Measurements from ENCODE around the gene ACD.

Gene ACD

GRCh38 chr16:67676516-67676915 lies 16.5 kb upstream of the ACD start:
- Histone ChIP-seq H3K9me3 (replicated peaks in 1 of 2; ENCODE audit: control insufficient read depth in 2 of 2, insufficient read depth in 1 of 2, low read depth in 1 of 2, low read length in 2 of 2) (no peaks in the 10 kb centered on the region), H2BK5ac (ENCODE audit: low read length) (no peak overlapping the region), H3K18ac (ENCODE audit: low read length) (no peak overlapping the region), H3K27me3 (ENCODE audit: control insufficient read depth in 3 of 3, insufficient read depth in 3 of 3, low read depth in 1 of 3, low read length in 3 of 3) (no peaks in the 10 kb centered on the region), H3K27ac (replicated peaks; ENCODE audit: low read length) (no peak overlapping the region), H3K4me3 (ENCODE audit: low read length in 2 of 2) (no peak overlapping the region), H3K14ac (ENCODE audit: low read length) (no peak overlapping the region), H2AFZ (ENCODE audit: low read length) (no peak overlapping the region), H2BK120ac (ENCODE audit: low read depth, low read length) (no peak overlapping the region), H2BK12ac (ENCODE audit: low read length) (no peak overlapping the region), H2BK15ac (ENCODE audit: low read length) (no peak overlapping the region), H3K36me3 (replicated peaks in 1 of 2; ENCODE audit: control insufficient read depth in 2 of 2, insufficient read depth in 2 of 2, low read length in 2 of 2) (peaks cover 23 to 33% of the 10 kb centered on the region in 2 donors), H3K79me1 (ENCODE audit: low read depth, low read length) (no peaks in the 10 kb centered on the region), H3K4me2 (ENCODE audit: insufficient read depth, low read length, poor library complexity, severe bottlenecking) (no peak overlapping the region), H4K8ac (ENCODE audit: low read depth, low read length) (no peak overlapping the region), H3K9ac (ENCODE audit: low read depth, low read length, poor library complexity) (no peak overlapping the region), H3K23ac (ENCODE audit: low read depth, low read length, poor library complexity) (no peak overlapping the region), H3K4ac (ENCODE audit: low read length) (no peak overlapping the region), H4K91ac (ENCODE audit: low read depth, low read length, poor library complexity) (no peak overlapping the region), H2AK5ac (ENCODE audit: low read depth, low read length) (no peak overlapping the region), H3K4me1 (ENCODE audit: control insufficient read depth in 2 of 2, insufficient read depth in 1 of 2, low read depth in 1 of 2, low read length in 2 of 2) (no peaks in the 10 kb centered on the region)
- WGBS, 2 donors (ENCODE audit: extremely low coverage in 2 of 2, insufficient read length in 2 of 2, insufficient replicate concordance in 1 of 2): no CpG with 5 or more reads among the region's 4 CpGs
- no peak for DNase-seq (ENCODE audit: low spot score)

- Histone ChIP-seq H2BK120ac (ENCODE audit: low read depth, low read length) (no peak overlapping the region), H3K18ac (ENCODE audit: low read length) (no peak overlapping the region), H3K9me3 (replicated peaks in 1 of 2; ENCODE audit: control insufficient read depth in 2 of 2, insufficient read depth in 1 of 2, low read depth in 1 of 2, low read length in 2 of 2) (no peaks in the 10 kb centered on the region), H3K4me2 (ENCODE audit: insufficient read depth, low read length, poor library complexity, severe bottlenecking) (no peak overlapping the region), H3K36me3 (replicated peaks in 1 of 2; ENCODE audit: control insufficient read depth in 2 of 2, insufficient read depth in 2 of 2, low read length in 2 of 2) (peaks cover 21 to 31% of the 10 kb centered on the region in 2 donors), H2AK5ac (ENCODE audit: low read depth, low read length) (no peak overlapping the region), H4K91ac (ENCODE audit: low read depth, low read length, poor library complexity) (no peak overlapping the region), H3K79me1 (ENCODE audit: low read depth, low read length) (no peaks in the 10 kb centered on the region), H3K14ac (ENCODE audit: low read length) (no peak overlapping the region), H3K27me3 (ENCODE audit: control insufficient read depth in 3 of 3, insufficient read depth in 3 of 3, low read depth in 1 of 3, low read length in 3 of 3) (no peaks in the 10 kb centered on the region), H4K8ac (ENCODE audit: low read depth, low read length) (no peak overlapping the region), H3K4me1 (ENCODE audit: control insufficient read depth in 2 of 2, insufficient read depth in 1 of 2, low read depth in 1 of 2, low read length in 2 of 2) (no peaks in the 10 kb centered on the region), H3K4ac (ENCODE audit: low read length) (no peak overlapping the region), H3K4me3 (ENCODE audit: low read length in 2 of 2) (peak overlapping the region in 1 of 2 donors; percentile 70), H2BK5ac (ENCODE audit: low read length) (no peak overlapping the region), H3K23ac (ENCODE audit: low read depth, low read length, poor library complexity) (peak overlapping the region; percentile 6), H2AFZ (ENCODE audit: low read length) (no peak overlapping the region), H3K9ac (ENCODE audit: low read depth, low read length, poor library complexity) (no peak overlapping the region), H2BK15ac (ENCODE audit: low read length) (no peak overlapping the region), H3K27ac (replicated peaks; ENCODE audit: low read length) (no peak overlapping the region), H2BK12ac (ENCODE audit: low read length) (no peak overlapping the region)
- DNase-seq (ENCODE audit: low spot score): no peak
- no CpG with 5 or more reads among the region's 7 CpGs for WGBS, 2 donors (ENCODE audit: extremely low coverage in 2 of 2, insufficient read length in 2 of 2, insufficient replicate concordance in 1 of 2)
These were observed 15.9 kb upstream of the ACD start for GRCh38 chr16:67675999-67676398.

- Histone ChIP-seq H2BK12ac (ENCODE audit: low read length) (no peak overlapping the region), H3K9ac (ENCODE audit: low read depth, low read length, poor library complexity) (no peak overlapping the region), H3K4ac (ENCODE audit: low read length) (no peak overlapping the region), H3K79me1 (ENCODE audit: low read depth, low read length) (no peaks in the 10 kb centered on the region), H3K27me3 (ENCODE audit: control insufficient read depth in 3 of 3, insufficient read depth in 3 of 3, low read depth in 1 of 3, low read length in 3 of 3) (no peaks in the 10 kb centered on the region), H3K36me3 (replicated peaks in 1 of 2; ENCODE audit: control insufficient read depth in 2 of 2, insufficient read depth in 2 of 2, low read length in 2 of 2) (peaks cover 18 to 27% of the 10 kb centered on the region in 2 donors), H3K14ac (ENCODE audit: low read length) (no peak overlapping the region), H3K4me2 (ENCODE audit: insufficient read depth, low read length, poor library complexity, severe bottlenecking) (no peak overlapping the region), H3K27ac (replicated peaks; ENCODE audit: low read length) (no peak overlapping the region), H3K18ac (ENCODE audit: low read length) (no peak overlapping the region), H2BK5ac (ENCODE audit: low read length) (no peak overlapping the region), H2BK120ac (ENCODE audit: low read depth, low read length) (no peak overlapping the region), H2BK15ac (ENCODE audit: low read length) (no peak overlapping the region), H4K8ac (ENCODE audit: low read depth, low read length) (no peak overlapping the region), H3K4me3 (ENCODE audit: low read length in 2 of 2) (peak overlapping the region in 1 of 2 donors; percentile 70), H4K91ac (ENCODE audit: low read depth, low read length, poor library complexity) (no peak overlapping the region), H3K4me1 (ENCODE audit: control insufficient read depth in 2 of 2, insufficient read depth in 1 of 2, low read depth in 1 of 2, low read length in 2 of 2) (no peaks in the 10 kb centered on the region), H3K23ac (ENCODE audit: low read depth, low read length, poor library complexity) (peak overlapping the region; percentile 6), H2AK5ac (ENCODE audit: low read depth, low read length) (peak overlapping the region; percentile 3), H2AFZ (ENCODE audit: low read length) (no peak overlapping the region), H3K9me3 (replicated peaks in 1 of 2; ENCODE audit: control insufficient read depth in 2 of 2, insufficient read depth in 1 of 2, low read depth in 1 of 2, low read length in 2 of 2) (no peaks in the 10 kb centered on the region)
- no peak for DNase-seq (ENCODE audit: low spot score)
- WGBS, 2 donors (ENCODE audit: extremely low coverage in 2 of 2, insufficient read length in 2 of 2, insufficient replicate concordance in 1 of 2): no CpG with 5 or more reads among the region's 17 CpGs
These were observed 15.5 kb upstream of the ACD start for GRCh38 chr16:67675579-67675935.

- Histone ChIP-seq H3K4me3 (ENCODE audit: low read length in 2 of 2) (peak overlapping the region in 1 of 2 donors; percentile 6), H2BK5ac (ENCODE audit: low read length) (no peak overlapping the region), H3K9me3 (replicated peaks in 1 of 2; ENCODE audit: control insufficient read depth in 2 of 2, insufficient read depth in 1 of 2, low read depth in 1 of 2, low read length in 2 of 2) (no peaks in the 10 kb centered on the region), H2AFZ (ENCODE audit: low read length) (no peak overlapping the region), H3K36me3 (replicated peaks in 1 of 2; ENCODE audit: control insufficient read depth in 2 of 2, insufficient read depth in 2 of 2, low read length in 2 of 2) (peaks cover 15 to 22% of the 10 kb centered on the region in 2 donors), H3K23ac (ENCODE audit: low read depth, low read length, poor library complexity) (no peak overlapping the region), H4K8ac (ENCODE audit: low read depth, low read length) (peak overlapping the region; percentile 74), H2BK15ac (ENCODE audit: low read length) (no peak overlapping the region), H3K14ac (ENCODE audit: low read length) (no peak overlapping the region), H2AK5ac (ENCODE audit: low read depth, low read length) (peak overlapping the region; percentile 3), H3K27ac (replicated peaks; ENCODE audit: low read length) (no peak overlapping the region), H2BK120ac (ENCODE audit: low read depth, low read length) (no peak overlapping the region), H3K4ac (ENCODE audit: low read length) (no peak overlapping the region), H3K18ac (ENCODE audit: low read length) (no peak overlapping the region), H3K79me1 (ENCODE audit: low read depth, low read length) (no peaks in the 10 kb centered on the region), H3K4me2 (ENCODE audit: insufficient read depth, low read length, poor library complexity, severe bottlenecking) (no peak overlapping the region), H4K91ac (ENCODE audit: low read depth, low read length, poor library complexity) (no peak overlapping the region), H2BK12ac (ENCODE audit: low read length) (no peak overlapping the region), H3K4me1 (ENCODE audit: control insufficient read depth in 2 of 2, insufficient read depth in 1 of 2, low read depth in 1 of 2, low read length in 2 of 2) (no peaks in the 10 kb centered on the region), H3K27me3 (ENCODE audit: control insufficient read depth in 3 of 3, insufficient read depth in 3 of 3, low read depth in 1 of 3, low read length in 3 of 3) (no peaks in the 10 kb centered on the region), H3K9ac (ENCODE audit: low read depth, low read length, poor library complexity) (no peak overlapping the region)
- WGBS, 2 donors (ENCODE audit: extremely low coverage in 2 of 2, insufficient read length in 2 of 2, insufficient replicate concordance in 1 of 2): no CpG with 5 or more reads among the region's 28 CpGs
- DNase-seq (ENCODE audit: low spot score): no peak
These were observed 15.0 kb upstream of the ACD start for GRCh38 chr16:67674851-67675578.

Data from neuronal stem cell (in vitro differentiated cells).